ENCODE measurements around the gene BTBD10. TPM values are rescaled to one million over a fixed set of nuclear protein-coding genes. Genes with fewer than 3 reads are reported as not detected.
A peak's percentile ranks its signal among the peaks of the same experiment; 100 is the strongest.

The BTBD10 gene
- total RNA-seq, 2 experiments from 2014 or later, result 23.0 to 23.7 TPM

DNA sequence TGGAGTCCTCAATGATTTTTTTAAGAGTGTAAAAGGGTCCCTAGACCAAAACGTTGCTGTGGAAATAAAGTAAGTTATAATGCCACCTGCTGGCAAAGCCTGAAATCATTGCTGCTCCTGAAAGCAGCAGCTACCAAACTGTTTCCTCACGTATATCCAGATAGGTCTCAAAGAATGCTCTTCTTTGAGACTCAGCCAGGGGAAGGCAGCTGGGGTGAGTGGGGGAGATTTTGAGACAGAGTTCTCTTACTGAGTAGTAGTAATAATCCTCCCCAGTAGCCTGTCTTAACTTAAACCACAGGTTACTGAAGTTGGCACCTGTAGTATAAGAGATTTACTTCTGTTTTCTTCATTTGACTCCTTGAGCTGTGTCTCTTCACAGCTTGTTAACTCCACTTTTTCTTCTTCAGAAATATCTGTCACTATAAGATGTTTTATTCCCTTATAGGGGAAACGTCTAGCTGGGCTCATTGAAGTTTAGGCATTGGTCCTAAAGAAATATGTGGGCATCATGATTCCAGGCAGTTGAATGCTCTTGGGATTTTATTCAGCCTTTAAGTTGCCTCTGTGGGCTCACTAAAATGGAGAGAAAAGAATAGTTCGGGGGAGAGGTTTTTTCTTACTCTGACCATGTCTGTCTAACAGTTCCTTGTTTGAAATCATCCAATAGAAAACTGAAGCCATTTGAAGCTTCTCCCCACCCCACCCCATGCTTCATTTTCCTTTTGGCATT is 77.9 kb downstream of the BTBD10 start:
- no TSS peak for BruUV-seq (replicated peaks)
- POLR2A ChIA-PET, result interaction anchor here (1.3 kb wide), 1 partner anchor 16 kb away, joined by 3 read pairs; no protein-coding TSS in a partner anchor
- no peak for TF ChIP-seq EZH2phosphoT487 (IDR thresholded peaks at IDR 0.05; ENCODE audit: borderline replicate concordance, low read depth, low read length)
- peak; percentile 88 for TF ChIP-seq CTCF (conservative IDR thresholded peaks at IDR 0.05; ENCODE audit: low read length)
- no peak overlapping the region for H3K4me2 ChIP-seq (ENCODE audit: low read length)
- H3K9me3 ChIP-seq (ENCODE audit: low read length), result no peaks in the 10 kb centered on the region
- intact Hi-C loops (cut with micrococcal nuclease; ENCODE audit: unreplicated experiment), result no loop called here
- no peak overlapping the region for H2AFZ ChIP-seq (ENCODE audit: low read length)
- H4K20me1 ChIP-seq (ENCODE audit: insufficient read depth, low read length), result no peaks in the 10 kb centered on the region
- H3K4me1 ChIP-seq (ENCODE audit: insufficient read depth, low read length, poor library complexity, severe bottlenecking), result no peaks in the 10 kb centered on the region
- peak; percentile 48 for DNase-seq (ENCODE audit: low spot score)
- H3K27ac ChIP-seq (ENCODE audit: low read depth, low read length, poor library complexity, severe bottlenecking), result no peak overlapping the region
- H3K36me3 ChIP-seq (ENCODE audit: insufficient read depth, low read length), result peaks cover 34% of the 10 kb centered on the region
- CTCF ChIA-PET (ENCODE audit: unreplicated experiment), result no interaction called here
- no peaks in the 10 kb centered on the region for H3K9me2 ChIP-seq (ENCODE audit: insufficient read depth, low read length)
- H3K79me2 ChIP-seq (ENCODE audit: insufficient read depth, low read depth, low read length), result no peaks in the 10 kb centered on the region
- H3K4me3 ChIP-seq (ENCODE audit: low read depth, low read length, poor library complexity, severe bottlenecking), result no peak overlapping the region

- DNase-seq (ENCODE audit: low spot score), result no peak
- no TSS peak for BruUV-seq (replicated peaks)
- Histone ChIP-seq H3K36me3 (ENCODE audit: insufficient read depth, low read length) (peaks cover 15% of the 10 kb centered on the region), H3K4me2 (ENCODE audit: low read length) (no peak overlapping the region), H3K4me1 (ENCODE audit: insufficient read depth, low read length, poor library complexity, severe bottlenecking) (no peaks in the 10 kb centered on the region), H3K9me3 (ENCODE audit: low read length) (no peaks in the 10 kb centered on the region), H4K20me1 (ENCODE audit: insufficient read depth, low read length) (no peaks in the 10 kb centered on the region), H3K9me2 (ENCODE audit: insufficient read depth, low read length) (no peaks in the 10 kb centered on the region), H3K4me3 (ENCODE audit: low read depth, low read length, poor library complexity, severe bottlenecking) (no peak overlapping the region), H3K27ac (ENCODE audit: low read depth, low read length, poor library complexity, severe bottlenecking) (no peak overlapping the region), H2AFZ (ENCODE audit: low read length) (no peak overlapping the region), H3K79me2 (ENCODE audit: insufficient read depth, low read depth, low read length) (no peaks in the 10 kb centered on the region)
- CTCF ChIA-PET (ENCODE audit: unreplicated experiment), result interaction anchor here (0.6 kb wide), 1 partner anchor 131 kb away, joined by 5 read pairs; no protein-coding TSS in a partner anchor
- TF ChIP-seq CTCF (conservative IDR thresholded peaks at IDR 0.05; ENCODE audit: low read length), result no peak
- TF ChIP-seq EZH2phosphoT487 (IDR thresholded peaks at IDR 0.05; ENCODE audit: borderline replicate concordance, low read depth, low read length), result no peak
- intact Hi-C loops (cut with micrococcal nuclease; ENCODE audit: unreplicated experiment), result no loop called here
- POLR2A ChIA-PET, result no interaction called here
Measured at GRCh38 chr11:13382751-13383150, 80.3 kb downstream of the BTBD10 start.

DNA sequence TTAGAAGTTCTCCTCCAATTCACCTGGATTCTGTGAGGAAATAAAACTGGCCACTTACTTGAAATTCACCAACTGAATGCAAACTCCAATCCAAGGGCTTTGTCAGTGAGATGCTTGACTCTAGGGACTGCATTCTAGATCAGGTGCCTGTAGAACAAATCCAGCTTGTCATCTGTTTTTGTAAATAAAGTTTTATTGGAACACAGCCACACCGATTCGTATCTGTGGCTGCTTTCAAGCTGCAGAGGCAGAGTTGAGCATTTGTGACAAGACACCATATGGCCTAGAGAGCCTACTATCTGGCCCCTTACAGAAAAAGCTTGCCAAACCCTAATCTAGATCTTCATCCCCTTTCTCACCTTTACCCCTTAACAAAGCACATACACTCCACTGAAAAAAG is 82.3 kb downstream of the BTBD10 start:
- no peak for DNase-seq (ENCODE audit: low spot score)
- ChIA-PET CTCF (ENCODE audit: unreplicated experiment) (no interaction called here), POLR2A (no interaction called here)
- no peak overlapping the region for H3K4me3 ChIP-seq (ENCODE audit: low read depth, low read length, poor library complexity, severe bottlenecking)
- H3K9me2 ChIP-seq (ENCODE audit: insufficient read depth, low read length), result no peaks in the 10 kb centered on the region
- no peaks in the 10 kb centered on the region for H3K9me3 ChIP-seq (ENCODE audit: low read length)
- H3K4me2 ChIP-seq (ENCODE audit: low read length), result no peak overlapping the region
- no peak overlapping the region for H3K27ac ChIP-seq (ENCODE audit: low read depth, low read length, poor library complexity, severe bottlenecking)
- TF ChIP-seq EZH2phosphoT487 (IDR thresholded peaks at IDR 0.05; ENCODE audit: borderline replicate concordance, low read depth, low read length) (no peak), CTCF (conservative IDR thresholded peaks at IDR 0.05; ENCODE audit: low read length) (no peak)
- H3K36me3 ChIP-seq (ENCODE audit: insufficient read depth, low read length), result no peaks in the 10 kb centered on the region
- H2AFZ ChIP-seq (ENCODE audit: low read length), result no peak overlapping the region
- no peaks in the 10 kb centered on the region for H4K20me1 ChIP-seq (ENCODE audit: insufficient read depth, low read length)
- no TSS peak for BruUV-seq (replicated peaks)
- no peaks in the 10 kb centered on the region for H3K79me2 ChIP-seq (ENCODE audit: insufficient read depth, low read depth, low read length)
- intact Hi-C loops (cut with micrococcal nuclease; ENCODE audit: unreplicated experiment), result no loop called here
- no peaks in the 10 kb centered on the region for H3K4me1 ChIP-seq (ENCODE audit: insufficient read depth, low read length, poor library complexity, severe bottlenecking)

Data from OCI-LY7 (cell line).